ENCODE results near the gene RGS7.

DNA sequence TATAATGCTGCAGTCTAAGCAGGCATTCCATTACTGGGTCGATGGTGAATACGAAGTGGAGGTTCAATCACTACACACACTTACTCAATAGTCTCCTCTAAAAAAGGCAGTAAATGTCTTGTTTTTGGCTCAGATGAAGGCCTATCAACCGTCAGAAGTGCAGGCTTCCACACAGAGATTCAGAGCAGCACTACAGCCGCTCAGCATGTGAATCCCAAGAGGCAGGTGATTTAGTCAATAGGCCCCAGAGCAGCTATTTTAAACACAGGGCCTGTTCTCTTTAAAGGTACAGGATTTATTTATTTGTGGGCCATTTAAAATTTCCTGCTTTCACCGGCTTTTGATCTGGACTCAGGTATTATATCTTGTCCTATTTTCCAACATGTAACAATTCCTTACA lies 293.7 kb downstream of the RGS7 start:
- TF ChIP-seq, protein P1, sequence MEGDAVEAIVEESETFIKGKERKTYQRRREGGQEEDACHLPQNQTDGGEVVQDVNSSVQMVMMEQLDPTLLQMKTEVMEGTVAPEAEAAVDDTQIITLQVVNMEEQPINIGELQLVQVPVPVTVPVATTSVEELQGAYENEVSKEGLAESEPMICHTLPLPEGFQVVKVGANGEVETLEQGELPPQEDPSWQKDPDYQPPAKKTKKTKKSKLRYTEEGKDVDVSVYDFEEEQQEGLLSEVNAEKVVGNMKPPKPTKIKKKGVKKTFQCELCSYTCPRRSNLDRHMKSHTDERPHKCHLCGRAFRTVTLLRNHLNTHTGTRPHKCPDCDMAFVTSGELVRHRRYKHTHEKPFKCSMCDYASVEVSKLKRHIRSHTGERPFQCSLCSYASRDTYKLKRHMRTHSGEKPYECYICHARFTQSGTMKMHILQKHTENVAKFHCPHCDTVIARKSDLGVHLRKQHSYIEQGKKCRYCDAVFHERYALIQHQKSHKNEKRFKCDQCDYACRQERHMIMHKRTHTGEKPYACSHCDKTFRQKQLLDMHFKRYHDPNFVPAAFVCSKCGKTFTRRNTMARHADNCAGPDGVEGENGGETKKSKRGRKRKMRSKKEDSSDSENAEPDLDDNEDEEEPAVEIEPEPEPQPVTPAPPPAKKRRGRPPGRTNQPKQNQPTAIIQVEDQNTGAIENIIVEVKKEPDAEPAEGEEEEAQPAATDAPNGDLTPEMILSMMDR (IDR thresholded peaks at IDR 0.05; ENCODE audit: poor library complexity): no peak
- TF ChIP-seq EZH2 (IDR thresholded peaks at IDR 0.05; ENCODE audit: borderline replicate concordance): no peak
- no peak for TF ChIP-seq EZH2phosphoT487 (IDR thresholded peaks at IDR 0.05; ENCODE audit: low read depth, severe bottlenecking, unreplicated experiment)

All from hepatocyte (in vitro differentiated cells).